Astrocyte (in vitro differentiated cells and primary cell): Measurements from ENCODE around the gene RNGTT.

Experiments used
- CTCF ChIP-seq: IDR thresholded peaks from 2 replicates; pipeline ENCODE4 v1.5.1; 2011; ENCODE audit warnings: low read depth, mild to moderate bottlenecking, inconsistent platforms, low read length, moderate library complexity; ENCODE audit not compliant: insufficient read depth
- EZH2 ChIP-seq: IDR thresholded peaks from 2 replicates; pipeline ENCODE4 v1.6.1; 2012; ENCODE audit warnings: mild to moderate bottlenecking, low read length, inconsistent platforms; ENCODE audit not compliant: insufficient read depth

GRCh38 chr6:88698661-88699060 lies 264.8 kb downstream of the RNGTT start:
- no peak for TF ChIP-seq CTCF
- TF ChIP-seq EZH2, result no peak
